Trophoblast cell (in vitro differentiated cells and primary cell): ENCODE results near the gene SOBP.
A peak's percentile ranks its signal among the peaks of the same experiment; 100 is the strongest.

Experiments used
- DNase-seq, 2 donors: peaks; one replicate each; pipeline ENCODE4 v3.0.0-alpha.2; 2016
- H2AFZ ChIP-seq: 2 replicates; pipeline ENCODE4 v1.6.1; 2013; ENCODE audit warnings: low read length, moderate library complexity, mild to moderate bottlenecking; ENCODE audit not compliant: insufficient read depth, poor library complexity
- H2AK5ac ChIP-seq: 2 replicates; pipeline ENCODE4 v1.6.1; 2013; ENCODE audit warnings: mild to moderate bottlenecking, low read length
- H2BK120ac ChIP-seq: 2 replicates; pipeline ENCODE4 v1.6.1; 2013; ENCODE audit warnings: low read length, mild to moderate bottlenecking, moderate library complexity; ENCODE audit not compliant: insufficient read depth, poor library complexity
- H2BK12ac ChIP-seq: 2 replicates; pipeline ENCODE4 v1.6.1; 2013; ENCODE audit warnings: mild to moderate bottlenecking, low read length, moderate library complexity
- H2BK5ac ChIP-seq: 2 replicates; pipeline ENCODE4 v1.6.1; 2013; ENCODE audit warnings: low read length, low read depth, moderate library complexity, mild to moderate bottlenecking; ENCODE audit not compliant: poor library complexity
- H3K14ac ChIP-seq: 2 replicates; pipeline ENCODE4 v1.6.1; 2013; ENCODE audit warnings: mild to moderate bottlenecking, low read length
- H3K18ac ChIP-seq: 2 replicates; pipeline ENCODE4 v1.6.1; 2013; ENCODE audit warnings: mild to moderate bottlenecking, low read length
- H3K23ac ChIP-seq: 2 replicates; pipeline ENCODE4 v1.6.1; 2013; ENCODE audit warnings: low read length
- H3K27ac ChIP-seq: 2 replicates; pipeline ENCODE4 v1.5.1; 2013; ENCODE audit warnings: low read depth, mild to moderate bottlenecking, inconsistent platforms, low read length, moderate library complexity
- H3K27me3 ChIP-seq: 2 replicates; pipeline ENCODE4 v1.6.1; 2013; ENCODE audit warnings: inconsistent platforms, mild to moderate bottlenecking, low read length, moderate library complexity; ENCODE audit not compliant: insufficient read depth
- H3K36me3 ChIP-seq, 2 experiments: 1 replicate in 1 of 2; 2 replicates in 1 of 2; pipeline ENCODE4 v1.6.1; 2013; ENCODE audit warnings: low read length in 2 of 2, mild to moderate bottlenecking in 2 of 2, moderate library complexity in 1 of 2; ENCODE audit not compliant: insufficient read depth in 2 of 2, control insufficient read depth in 1 of 2
- H3K4ac ChIP-seq: 2 replicates; pipeline ENCODE4 v1.6.1; 2013; ENCODE audit warnings: low read depth, mild to moderate bottlenecking, low read length, moderate library complexity
- H3K4me1 ChIP-seq, 2 experiments: 1 replicate in 1 of 2; 2 replicates in 1 of 2; pipeline ENCODE4 v1.6.1; 2013; ENCODE audit warnings: low read length in 2 of 2, mild to moderate bottlenecking in 2 of 2, moderate library complexity in 1 of 2; ENCODE audit not compliant: insufficient read depth in 2 of 2, control insufficient read depth in 1 of 2
- H3K4me2 ChIP-seq: 2 replicates; pipeline ENCODE4 v1.6.1; 2013; ENCODE audit warnings: inconsistent platforms, mild to moderate bottlenecking, low read length, moderate library complexity
- H3K4me3 ChIP-seq: 2 replicates; pipeline ENCODE4 v1.5.1; 2013; ENCODE audit warnings: mild to moderate bottlenecking, low read depth, low read length, inconsistent platforms
- H3K79me1 ChIP-seq: one replicate; pipeline ENCODE4 v1.6.1; 2013; ENCODE audit warnings: low read length
- H3K79me2 ChIP-seq: 2 replicates; pipeline ENCODE4 v1.6.1; 2013; ENCODE audit warnings: low read length, mild to moderate bottlenecking; ENCODE audit not compliant: control insufficient read depth, insufficient read depth, poor library complexity
- H3K9ac ChIP-seq: 2 replicates; pipeline ENCODE4 v1.6.1; 2013; ENCODE audit warnings: mild to moderate bottlenecking, low read length
- H3K9me3 ChIP-seq: 2 replicates; pipeline ENCODE4 v1.6.1; 2013; ENCODE audit warnings: low read depth, mild to moderate bottlenecking, control low read depth, inconsistent platforms, low read length; ENCODE audit not compliant: insufficient read depth
- H4K12ac ChIP-seq: 2 replicates; pipeline ENCODE4 v1.6.1; 2013; ENCODE audit warnings: low read depth, mild to moderate bottlenecking, low read length, moderate library complexity
- H4K8ac ChIP-seq: 2 replicates; pipeline ENCODE4 v1.6.1; 2013; ENCODE audit warnings: low read depth, mild to moderate bottlenecking, low read length, moderate library complexity
- H4K91ac ChIP-seq: one replicate; pipeline ENCODE4 v1.6.1; 2013; ENCODE audit warnings: low read depth, mild to moderate bottlenecking, low read length, moderate library complexity
- WGBS: extraction: QIAGEN DNeasy Blood & Tissue Kit; methylation state at CpG from one replicate; pipeline ENCODE4 v1.1.7; 2013; ENCODE audit warnings: missing lambda C conversion rate; ENCODE audit not compliant: insufficient read length, insufficient coverage; ENCODE audit errors: extremely low coverage; 5-methylcytosine and 5-hydroxymethylcytosine counted together

The SOBP gene

DNA sequence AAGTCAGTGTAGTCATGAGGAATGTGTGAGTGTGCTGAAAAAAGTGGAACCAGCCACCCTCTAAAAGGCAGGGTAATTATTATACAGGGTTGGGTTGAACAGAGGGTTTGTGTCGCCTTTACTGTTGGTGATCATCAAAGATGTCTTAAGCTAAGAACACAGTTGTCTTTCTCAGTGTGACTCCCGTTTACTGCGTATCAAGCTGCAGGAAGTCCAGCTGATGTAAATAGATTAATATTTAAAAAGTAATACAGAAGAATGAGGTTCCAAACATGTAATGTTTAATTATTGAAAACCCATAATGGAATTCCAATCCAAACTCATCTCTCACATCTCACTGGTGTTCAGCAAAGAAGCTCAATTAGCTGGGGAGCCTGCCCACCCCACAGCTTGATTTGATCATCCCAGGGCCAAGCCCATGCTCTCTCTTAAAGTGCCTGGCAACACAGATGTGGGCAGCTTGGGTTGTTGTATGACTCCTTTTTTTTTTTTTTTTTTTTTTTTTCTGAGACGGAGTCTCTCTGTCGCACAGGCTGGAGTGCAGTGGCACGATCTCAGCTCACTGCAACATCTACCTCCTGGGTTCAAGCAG, 127.5 kb downstream of the SOBP start:
- H3K36me3 ChIP-seq = no peaks in the 10 kb centered on the region
- no CpG with 5 or more reads among the region's 6 CpGs for WGBS
- DNase-seq = no peak

DNA sequence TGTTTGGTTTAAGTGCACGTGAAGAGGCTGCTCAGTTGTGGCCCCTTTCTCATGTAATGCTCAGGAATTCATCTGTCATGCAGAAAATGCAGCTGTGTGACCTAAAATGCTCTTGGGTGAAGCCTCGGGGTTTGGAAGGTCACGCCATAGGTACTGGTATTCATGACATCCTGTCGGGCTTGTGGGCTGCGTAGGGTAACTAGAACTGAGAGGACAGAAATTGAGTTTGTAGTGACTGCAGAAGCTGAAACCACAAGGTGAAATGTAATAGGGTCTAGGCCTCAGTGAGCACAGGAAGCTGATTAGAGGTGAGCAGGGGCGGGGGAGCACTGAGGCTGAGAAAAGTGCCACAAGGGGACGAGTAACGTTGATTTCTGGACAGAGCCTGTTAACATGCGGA, 128.8 kb downstream of the SOBP start:
- Histone ChIP-seq H3K18ac (no peak overlapping the region), H3K79me1 (no peaks in the 10 kb centered on the region), H3K9me3 (no peaks in the 10 kb centered on the region), H3K9ac (no peak overlapping the region), H4K91ac (no peak overlapping the region), H3K14ac (no peak overlapping the region), H2BK120ac (no peak overlapping the region), H4K8ac (no peak overlapping the region), H3K27me3 (no peaks in the 10 kb centered on the region), H3K4me3 (no peak overlapping the region), H2AFZ (no peak overlapping the region), H3K36me3 (no peaks in the 10 kb centered on the region), H3K4ac (no peak overlapping the region), H3K23ac (no peak overlapping the region), H4K12ac (no peak overlapping the region), H2BK5ac (no peak overlapping the region), H3K79me2 (no peaks in the 10 kb centered on the region), H2AK5ac (no peak overlapping the region), H2BK12ac (no peak overlapping the region), H3K27ac (no peak overlapping the region), H3K4me1 (peaks cover 0 to 5% of the 10 kb centered on the region in 2 experiments), H3K4me2 (peak overlapping the region; percentile 13)
- no CpG with 5 or more reads among the region's 9 CpGs for WGBS
- peak; percentile 75 to 90 for DNase-seq

More for the DNA sequence above, 127.5 kb downstream of the SOBP start:
- Histone ChIP-seq H3K23ac (no peak overlapping the region), H4K12ac (no peak overlapping the region), H3K79me1 (no peaks in the 10 kb centered on the region), H3K9me3 (no peaks in the 10 kb centered on the region), H2BK120ac (no peak overlapping the region), H3K4me3 (no peak overlapping the region), H3K18ac (no peak overlapping the region), H3K4ac (no peak overlapping the region), H2BK12ac (no peak overlapping the region), H2AK5ac (no peak overlapping the region), H4K91ac (no peak overlapping the region), H2AFZ (no peak overlapping the region), H3K9ac (no peak overlapping the region), H3K14ac (no peak overlapping the region), H3K27ac (no peak overlapping the region), H4K8ac (no peak overlapping the region), H3K27me3 (no peaks in the 10 kb centered on the region), H2BK5ac (no peak overlapping the region), H3K79me2 (no peaks in the 10 kb centered on the region), H3K4me1 (peaks cover 0 to 5% of the 10 kb centered on the region in 2 experiments), H3K4me2 (no peak overlapping the region)

DNA sequence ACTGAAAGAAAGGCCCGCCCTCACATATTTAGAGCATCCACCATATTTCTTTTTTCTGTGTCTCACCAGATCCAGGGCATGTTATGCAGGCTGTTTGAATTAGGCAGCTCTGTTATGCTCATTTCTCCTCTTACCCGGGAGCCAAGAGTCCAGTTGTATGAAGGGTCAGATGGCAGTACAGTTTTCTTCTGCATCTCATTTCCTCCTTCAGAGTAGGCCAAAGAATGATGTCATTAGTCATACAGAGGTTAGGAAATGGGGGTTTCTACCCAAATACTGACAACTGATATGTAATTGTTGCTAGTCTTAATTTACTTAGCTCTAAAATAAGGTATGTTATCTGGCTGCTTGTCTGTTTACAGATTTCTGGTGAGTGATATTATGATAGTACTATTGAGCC, 130.8 kb downstream of the SOBP start:
- no peak overlapping the region for H3K9ac ChIP-seq
- H4K8ac ChIP-seq = no peak overlapping the region
- no peak overlapping the region for H3K4me3 ChIP-seq
- H2BK12ac ChIP-seq = no peak overlapping the region
- H2BK120ac ChIP-seq = no peak overlapping the region
- H3K4me2 ChIP-seq = no peak overlapping the region
- H3K4ac ChIP-seq = no peak overlapping the region
- H4K91ac ChIP-seq = no peak overlapping the region
- DNase-seq = no peak
- H3K79me1 ChIP-seq = no peaks in the 10 kb centered on the region
- H3K18ac ChIP-seq = no peak overlapping the region
- no peak overlapping the region for H3K27ac ChIP-seq
- no peaks in the 10 kb centered on the region for H3K36me3 ChIP-seq
- no peaks in the 10 kb centered on the region for H3K79me2 ChIP-seq
- no peak overlapping the region for H3K14ac ChIP-seq
- no peak overlapping the region for H3K23ac ChIP-seq
- H2AK5ac ChIP-seq = no peak overlapping the region
- no peak overlapping the region for H2AFZ ChIP-seq
- no peak overlapping the region for H4K12ac ChIP-seq
- WGBS = no CpG with 5 or more reads among the region's 2 CpGs
- H3K27me3 ChIP-seq = no peaks in the 10 kb centered on the region
- H3K9me3 ChIP-seq = no peaks in the 10 kb centered on the region
- H3K4me1 ChIP-seq = peaks cover 0 to 5% of the 10 kb centered on the region in 2 experiments
- H2BK5ac ChIP-seq = no peak overlapping the region

DNA sequence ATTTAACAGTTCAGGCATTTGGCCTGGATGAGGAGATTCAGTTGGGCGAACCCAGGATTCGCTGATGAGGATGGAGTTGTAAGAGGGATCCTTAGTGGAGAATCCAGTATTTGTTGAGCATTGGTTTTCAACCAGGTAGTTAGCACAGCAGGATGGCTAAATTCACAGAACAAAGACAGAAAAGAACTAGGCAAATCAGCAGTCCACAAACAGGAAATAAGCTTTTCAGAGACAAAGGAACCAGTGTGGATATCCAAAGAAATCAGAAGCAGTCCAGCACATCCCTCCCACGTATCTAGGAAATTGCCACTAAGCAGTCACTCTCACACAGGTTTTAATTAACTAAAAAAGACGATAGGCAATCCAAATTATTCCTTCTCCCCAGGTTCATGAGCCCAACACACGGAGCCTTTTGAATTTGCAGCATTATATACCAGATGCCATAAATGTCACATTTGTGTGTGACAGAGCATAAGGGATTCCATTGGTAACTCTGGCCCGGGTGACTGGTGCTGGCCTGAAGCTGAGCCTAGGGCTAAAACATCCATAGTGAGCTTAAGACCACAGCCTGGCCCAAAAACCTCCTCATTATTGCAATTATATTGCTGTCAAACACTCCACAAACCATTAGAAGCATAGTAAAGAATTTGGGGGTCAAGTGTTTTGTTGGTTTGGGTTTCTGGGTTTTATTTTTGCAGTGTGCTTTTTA, 131.5 kb downstream of the SOBP start:
- no peaks in the 10 kb centered on the region for H3K9me3 ChIP-seq
- no peak overlapping the region for H2AK5ac ChIP-seq
- no peaks in the 10 kb centered on the region for H3K27me3 ChIP-seq
- peak; percentile 57 to 78 for DNase-seq
- no peaks in the 10 kb centered on the region for H3K79me2 ChIP-seq
- H4K12ac ChIP-seq = no peak overlapping the region
- no peak overlapping the region for H3K4me3 ChIP-seq
- no CpG with 5 or more reads among the region's 6 CpGs for WGBS
- H2BK120ac ChIP-seq = no peak overlapping the region
- H3K27ac ChIP-seq = no peak overlapping the region
- H2AFZ ChIP-seq = no peak overlapping the region
- no peak overlapping the region for H4K91ac ChIP-seq
- H3K23ac ChIP-seq = no peak overlapping the region
- H3K4me1 ChIP-seq = peaks cover 0 to 5% of the 10 kb centered on the region in 2 experiments
- no peaks in the 10 kb centered on the region for H3K36me3 ChIP-seq
- H3K9ac ChIP-seq = no peak overlapping the region
- no peak overlapping the region for H2BK12ac ChIP-seq
- H2BK5ac ChIP-seq = no peak overlapping the region
- H3K4me2 ChIP-seq = no peak overlapping the region
- no peak overlapping the region for H3K4ac ChIP-seq
- H3K18ac ChIP-seq = no peak overlapping the region
- no peak overlapping the region for H4K8ac ChIP-seq
- H3K79me1 ChIP-seq = no peaks in the 10 kb centered on the region
- H3K14ac ChIP-seq = no peak overlapping the region
